ENCODE measurements around the gene ANKRD2.

DNA sequence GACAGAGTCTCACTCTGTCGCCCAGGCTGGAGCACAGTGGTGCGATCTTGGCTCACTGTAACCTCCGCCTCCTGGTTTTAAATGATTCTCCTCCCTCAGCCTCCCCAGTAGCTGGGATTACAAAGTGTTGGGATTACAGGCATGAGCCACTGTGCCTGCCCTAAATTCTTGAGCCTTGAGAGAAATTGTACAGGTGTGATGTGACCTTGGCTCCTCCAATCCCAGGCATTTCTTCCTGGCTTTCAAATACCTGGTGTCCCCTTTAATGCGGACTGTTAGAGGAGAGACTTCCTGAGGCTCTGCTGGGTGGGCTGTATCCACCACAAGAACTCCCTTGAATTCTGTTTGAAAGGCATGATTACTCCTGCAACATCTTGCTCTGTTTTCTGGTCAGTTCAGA is 45.7 kb downstream of the ANKRD2 start:
- TF ChIP-seq, protein P1, sequence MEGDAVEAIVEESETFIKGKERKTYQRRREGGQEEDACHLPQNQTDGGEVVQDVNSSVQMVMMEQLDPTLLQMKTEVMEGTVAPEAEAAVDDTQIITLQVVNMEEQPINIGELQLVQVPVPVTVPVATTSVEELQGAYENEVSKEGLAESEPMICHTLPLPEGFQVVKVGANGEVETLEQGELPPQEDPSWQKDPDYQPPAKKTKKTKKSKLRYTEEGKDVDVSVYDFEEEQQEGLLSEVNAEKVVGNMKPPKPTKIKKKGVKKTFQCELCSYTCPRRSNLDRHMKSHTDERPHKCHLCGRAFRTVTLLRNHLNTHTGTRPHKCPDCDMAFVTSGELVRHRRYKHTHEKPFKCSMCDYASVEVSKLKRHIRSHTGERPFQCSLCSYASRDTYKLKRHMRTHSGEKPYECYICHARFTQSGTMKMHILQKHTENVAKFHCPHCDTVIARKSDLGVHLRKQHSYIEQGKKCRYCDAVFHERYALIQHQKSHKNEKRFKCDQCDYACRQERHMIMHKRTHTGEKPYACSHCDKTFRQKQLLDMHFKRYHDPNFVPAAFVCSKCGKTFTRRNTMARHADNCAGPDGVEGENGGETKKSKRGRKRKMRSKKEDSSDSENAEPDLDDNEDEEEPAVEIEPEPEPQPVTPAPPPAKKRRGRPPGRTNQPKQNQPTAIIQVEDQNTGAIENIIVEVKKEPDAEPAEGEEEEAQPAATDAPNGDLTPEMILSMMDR (IDR thresholded peaks at IDR 0.05), result no peak
- no peak for TF ChIP-seq POLR2AphosphoS5 (IDR thresholded peaks at IDR 0.05)
- TF ChIP-seq EP300 (IDR thresholded peaks at IDR 0.05), result no peak
